LoVo (cell line): Measurements from ENCODE around the gene NCKAP5.

Experiments
- DNase-seq: peaks from one replicate; pipeline ENCODE4 v3.0.0-alpha.2; 2016; ENCODE audit warnings: low spot score

NCKAP5 gene

DNA sequence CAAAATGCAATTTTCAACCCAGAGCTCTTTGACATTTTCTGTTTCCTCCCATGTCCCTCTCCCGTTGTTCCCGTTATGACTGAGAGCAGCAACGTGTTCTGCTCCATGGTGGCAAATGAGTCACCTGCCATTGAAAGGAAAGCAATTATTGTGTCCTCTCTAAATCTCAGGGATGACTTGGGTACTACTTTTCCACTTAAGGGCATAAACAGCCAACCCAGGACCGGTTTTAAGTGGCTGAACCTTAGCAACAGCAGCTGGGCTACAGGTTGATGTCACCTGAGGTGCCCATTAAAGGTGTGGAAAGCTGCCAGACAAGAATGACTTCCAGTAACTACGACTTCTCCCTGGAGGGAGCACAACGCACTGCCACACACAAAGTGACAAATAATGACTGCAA is 236.8 kb downstream of the NCKAP5 start:
- no peak for DNase-seq

DNA sequence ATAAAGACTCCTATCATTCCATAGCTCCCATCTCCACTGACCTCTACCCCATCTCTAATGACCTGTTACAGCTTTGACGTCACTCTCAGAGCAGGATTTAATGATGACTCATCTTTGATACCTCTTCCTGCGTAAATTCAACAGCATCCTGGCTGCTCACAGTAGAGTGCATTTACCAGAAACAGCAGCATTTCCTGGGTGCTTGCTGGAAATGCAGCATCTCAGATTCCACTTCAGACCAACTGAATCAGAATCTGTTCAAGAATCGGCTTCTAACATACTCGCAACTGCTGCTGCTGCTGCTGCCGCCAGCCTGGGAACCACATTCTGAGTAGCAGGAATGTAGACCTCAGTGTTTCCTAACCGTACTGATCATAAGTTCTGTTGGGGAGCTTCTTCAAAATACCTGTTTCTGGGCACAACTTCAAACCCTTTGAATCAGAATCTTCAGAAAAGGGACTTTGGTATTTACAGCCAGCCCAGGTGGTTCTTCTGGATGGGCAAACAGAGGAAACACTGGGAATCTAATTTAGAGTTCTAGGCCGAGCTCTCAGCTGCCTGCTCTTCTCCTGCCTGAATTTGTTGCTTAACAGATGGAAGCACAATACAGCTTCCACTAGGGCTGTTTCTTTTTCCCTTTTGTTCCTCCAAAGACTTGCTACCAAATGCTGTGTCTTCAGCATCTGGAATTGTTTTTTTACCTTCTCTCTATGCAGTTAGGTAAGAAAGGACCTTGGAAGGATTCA is 241.4 kb downstream of the NCKAP5 start:
- DNase-seq = no peak

DNA sequence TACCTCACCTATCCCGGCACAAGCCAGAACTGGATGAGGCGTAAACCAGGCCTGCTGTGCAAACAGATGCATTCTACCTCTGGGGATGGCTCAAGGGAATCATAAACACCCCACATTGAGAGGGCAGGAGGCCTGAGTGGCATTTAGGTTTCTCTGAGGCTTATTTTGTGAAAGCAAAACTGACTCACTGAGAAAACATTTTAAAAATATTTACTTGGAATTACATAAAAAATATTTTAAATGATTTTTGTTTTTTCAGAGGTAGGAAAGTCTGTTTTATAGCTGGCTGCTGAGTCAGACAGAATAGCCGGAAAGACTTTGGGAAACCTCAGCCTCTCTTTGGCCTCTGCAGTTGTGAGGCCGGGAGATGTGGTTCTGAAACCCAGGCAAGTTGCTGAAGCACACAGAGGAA is 244.1 kb downstream of the NCKAP5 start:
- no peak for DNase-seq

DNA sequence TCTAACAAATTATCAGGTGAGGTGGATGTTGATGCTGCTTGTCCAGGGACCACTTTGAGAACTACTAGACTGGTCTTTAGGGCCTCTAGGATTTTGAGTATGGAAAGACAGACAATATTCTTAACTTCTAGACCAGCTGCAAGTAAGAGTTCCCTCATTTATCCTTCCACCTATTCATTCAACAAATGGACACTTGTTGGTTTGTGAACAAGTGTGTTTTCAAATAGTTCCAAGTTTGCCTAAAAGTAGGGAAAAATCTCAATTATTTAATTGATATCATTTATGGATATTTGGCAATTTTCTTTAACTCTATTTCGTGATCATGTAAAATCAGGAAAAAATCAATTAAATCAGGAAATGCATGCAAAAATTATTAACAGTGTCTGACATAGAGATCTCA is 245.4 kb downstream of the NCKAP5 start:
- no peak for DNase-seq

GRCh38 chr2:133317178-133317577 is 251.1 kb downstream of the NCKAP5 start:
- DNase-seq = no peak

GRCh38 chr2:133316557-133316956 is 251.7 kb downstream of the NCKAP5 start:
- DNase-seq = no peak

DNA sequence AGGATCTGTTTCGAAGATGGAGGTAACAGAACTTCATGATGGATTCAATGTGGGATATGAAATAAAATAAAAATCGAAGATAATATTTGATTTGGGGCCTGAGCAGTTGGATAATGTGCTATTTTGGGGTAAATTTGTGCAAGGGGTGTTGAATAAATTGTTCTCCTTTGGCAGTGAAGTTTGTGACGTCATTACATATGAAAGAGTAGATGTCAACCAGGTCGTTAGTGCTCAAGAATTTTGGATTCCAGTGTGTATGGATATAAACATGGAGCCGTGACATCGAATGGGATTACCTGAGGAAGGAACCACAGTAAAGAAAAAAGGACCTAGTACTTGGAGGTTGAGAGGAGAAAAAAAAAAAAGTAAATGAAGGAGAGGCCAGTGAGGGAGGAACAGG is 253.0 kb downstream of the NCKAP5 start:
- DNase-seq = no peak

GRCh38 chr2:133314795-133315194 is 253.5 kb downstream of the NCKAP5 start:
- no peak for DNase-seq

DNA sequence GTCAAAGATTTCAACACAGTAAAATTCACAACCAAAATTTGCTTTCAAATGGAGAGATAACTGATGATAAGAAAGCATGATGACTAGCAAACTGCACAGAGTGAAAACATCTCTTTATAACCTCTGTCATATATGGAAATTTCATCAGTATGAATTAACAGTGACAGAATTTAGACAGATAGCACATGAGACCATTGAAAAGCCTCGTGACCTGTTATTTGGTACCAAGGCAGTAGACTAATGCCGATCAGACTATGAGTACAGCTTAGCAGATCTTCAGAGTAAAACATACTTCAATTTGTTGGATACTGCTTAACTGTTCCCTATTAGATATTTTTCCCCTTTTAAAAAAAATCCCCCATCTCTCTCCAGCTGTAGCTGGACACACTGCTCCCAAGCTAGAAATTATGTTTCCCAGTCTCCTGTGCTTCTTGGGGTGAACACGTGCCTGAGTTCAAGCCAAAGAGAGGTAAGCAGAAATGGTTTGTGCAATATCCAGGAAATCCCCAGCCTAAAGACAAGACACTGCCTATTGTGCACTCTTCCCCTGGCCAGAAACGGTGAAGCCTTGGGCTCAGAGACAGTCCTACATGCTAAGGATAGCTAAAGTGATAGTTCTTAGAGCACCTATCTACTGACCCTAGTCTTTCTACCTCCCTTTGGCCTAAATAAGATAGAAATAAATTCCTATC is 256.1 kb downstream of the NCKAP5 start:
- no peak for DNase-seq

DNA sequence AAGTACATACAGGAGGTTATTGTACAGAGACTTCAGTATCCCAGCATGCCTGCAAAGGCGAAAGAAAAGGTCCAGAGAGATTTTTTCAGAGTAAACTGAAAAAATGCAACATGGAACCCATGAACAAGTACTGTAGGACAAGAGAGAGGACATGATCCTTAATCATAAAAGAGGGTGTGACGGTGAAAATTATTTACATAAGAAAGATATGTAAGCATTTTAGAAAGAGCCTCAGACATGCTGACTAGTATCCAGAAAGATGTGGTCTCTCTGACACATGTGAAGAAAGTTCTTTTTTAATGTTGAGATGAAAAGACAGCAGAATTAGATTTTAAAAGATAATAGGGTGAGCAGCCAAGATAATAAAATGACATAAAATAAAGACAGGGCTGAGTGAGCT is 262.0 kb downstream of the NCKAP5 start:
- no peak for DNase-seq

DNA sequence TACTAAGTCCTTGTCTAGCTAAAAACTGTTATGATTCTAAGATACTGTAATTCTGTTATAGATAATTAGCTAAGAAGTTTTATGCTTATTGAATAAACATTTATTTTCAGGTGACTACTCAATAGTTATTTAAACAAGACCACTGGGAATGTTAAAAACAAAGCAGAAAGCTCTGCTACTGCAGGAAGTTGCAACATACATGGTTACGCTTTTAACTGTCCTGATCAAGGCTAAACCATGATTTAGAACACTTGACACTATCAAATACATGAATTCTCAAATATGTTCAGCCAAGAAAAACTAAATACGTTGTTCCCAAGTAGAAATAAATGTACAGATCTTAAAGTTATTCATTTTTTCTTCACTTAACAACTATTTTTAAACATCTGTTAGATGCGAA is 263.9 kb downstream of the NCKAP5 start:
- no peak for DNase-seq

DNA sequence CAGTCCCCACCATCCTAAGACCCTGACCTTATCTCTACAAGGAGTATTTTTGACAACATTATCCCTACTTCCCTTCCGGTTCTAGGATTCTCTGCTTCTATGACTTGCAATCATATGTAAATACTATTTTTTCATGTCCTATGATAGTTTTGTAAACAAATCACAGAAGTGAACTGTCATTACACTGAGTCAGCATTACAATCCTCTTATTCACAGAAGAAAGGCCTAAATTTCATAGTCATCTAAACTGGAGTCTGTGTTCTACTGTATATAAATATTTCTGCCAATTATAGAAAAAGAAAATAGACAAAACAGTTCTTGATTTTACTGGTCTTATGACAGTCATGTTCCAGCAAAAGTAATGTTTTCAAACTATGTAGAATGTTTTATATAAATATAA is 265.1 kb downstream of the NCKAP5 start:
- DNase-seq = no peak

DNA sequence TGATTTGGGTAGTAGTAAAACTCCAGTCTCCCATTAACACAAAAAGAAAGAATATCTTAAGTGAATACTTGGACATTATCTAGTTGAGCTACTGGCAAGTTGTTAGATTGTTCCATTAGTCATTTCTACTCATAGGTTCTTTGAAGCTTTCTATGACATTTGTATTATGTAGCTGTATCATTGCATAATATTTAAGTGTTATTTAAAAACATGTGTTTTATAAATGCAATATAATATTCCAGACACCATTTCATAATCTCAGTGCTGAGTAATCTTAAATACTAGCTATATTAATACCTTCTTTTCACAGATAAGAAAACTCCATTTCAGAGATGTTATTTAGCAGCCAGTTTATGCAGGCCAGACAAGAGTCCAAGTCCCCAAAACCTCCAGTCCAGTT is 271.9 kb downstream of the NCKAP5 start:
- no peak for DNase-seq

DNA sequence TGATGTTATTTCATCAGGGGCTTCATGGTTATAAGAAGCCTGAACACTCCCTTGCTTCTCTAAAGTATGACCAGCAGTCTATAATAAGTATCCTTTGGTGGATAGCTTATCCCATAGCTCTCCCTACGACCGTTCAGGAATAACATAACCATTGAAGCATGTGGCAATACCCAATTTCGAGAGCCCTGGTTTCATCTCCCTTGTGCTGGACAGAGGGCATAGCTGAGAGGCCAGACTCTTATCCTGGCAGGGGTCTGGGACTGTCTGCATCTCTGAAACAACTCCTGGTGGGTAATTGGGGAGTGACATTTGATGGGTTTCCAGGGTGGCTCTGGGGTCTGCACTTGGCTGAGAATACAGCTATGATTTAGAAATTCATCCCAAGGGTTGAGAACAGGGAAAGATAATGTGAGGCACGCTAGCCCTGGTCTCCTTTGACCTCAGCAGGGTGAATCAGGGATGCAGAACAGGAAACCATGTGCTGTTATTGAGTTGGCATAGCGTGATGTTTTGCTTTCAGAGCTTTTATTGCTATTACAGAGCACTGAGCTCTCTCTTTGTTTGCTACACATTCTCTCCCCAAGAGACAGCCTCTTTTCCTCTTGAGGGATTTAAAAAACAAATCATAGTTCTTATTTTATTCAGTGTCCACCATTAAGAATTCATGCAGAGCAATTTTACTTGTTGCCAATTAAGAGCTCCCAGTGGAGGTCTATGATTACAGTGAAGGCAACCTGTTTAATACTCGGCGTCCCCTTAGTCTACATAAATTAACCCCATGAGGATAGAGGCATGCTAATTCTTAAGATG is 274.5 kb downstream of the NCKAP5 start:
- DNase-seq = no peak

GRCh38 chr2:133292259-133292658 is 276.0 kb downstream of the NCKAP5 start:
- no peak for DNase-seq

DNA sequence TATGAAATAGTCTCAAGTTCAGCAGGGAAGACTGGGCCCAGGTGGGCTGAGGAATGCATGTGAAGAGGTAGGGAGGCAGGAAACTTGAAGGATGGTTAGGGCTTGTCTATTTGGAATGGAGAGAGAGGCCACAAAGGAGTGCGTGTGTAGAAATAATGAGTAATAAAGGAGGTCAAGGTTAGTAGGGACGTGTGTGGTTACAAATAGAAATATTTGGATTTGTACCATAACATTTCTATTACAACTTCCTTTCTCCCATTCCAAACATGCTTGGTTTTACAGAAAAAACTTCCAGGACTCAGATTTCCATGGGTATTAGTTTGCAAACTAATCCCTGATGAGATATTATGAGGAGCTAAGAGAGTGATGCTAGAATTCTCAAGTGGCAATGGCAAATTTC is 280.6 kb downstream of the NCKAP5 start:
- DNase-seq = no peak

DNA sequence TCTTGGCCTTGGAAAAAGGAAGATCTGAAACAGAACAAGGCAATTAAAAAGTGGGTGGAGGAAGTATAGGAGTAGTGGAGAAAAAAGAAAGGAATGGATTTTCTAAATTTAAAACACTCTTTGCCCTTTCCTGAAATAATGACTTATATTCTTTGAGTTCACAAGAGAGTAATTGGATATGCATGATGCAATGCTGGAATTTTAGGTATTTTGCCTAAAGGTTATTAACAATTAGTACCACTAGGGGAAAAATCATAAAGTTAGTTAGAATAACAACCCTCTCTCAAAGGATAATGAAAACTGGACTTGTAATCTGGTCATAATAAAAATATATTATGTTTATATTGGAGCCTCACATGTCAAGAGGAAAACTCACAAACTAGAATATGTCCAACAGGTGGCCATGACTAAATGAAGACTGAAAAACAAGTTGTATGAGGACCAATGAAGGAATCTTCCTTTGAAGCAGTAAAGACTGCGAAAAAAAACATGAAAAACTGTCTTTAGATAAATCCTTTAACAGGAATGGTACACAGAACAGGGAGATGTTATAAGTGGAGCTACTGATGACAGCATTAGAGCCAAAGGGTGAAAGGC is 281.8 kb downstream of the NCKAP5 start:
- no peak for DNase-seq

DNA sequence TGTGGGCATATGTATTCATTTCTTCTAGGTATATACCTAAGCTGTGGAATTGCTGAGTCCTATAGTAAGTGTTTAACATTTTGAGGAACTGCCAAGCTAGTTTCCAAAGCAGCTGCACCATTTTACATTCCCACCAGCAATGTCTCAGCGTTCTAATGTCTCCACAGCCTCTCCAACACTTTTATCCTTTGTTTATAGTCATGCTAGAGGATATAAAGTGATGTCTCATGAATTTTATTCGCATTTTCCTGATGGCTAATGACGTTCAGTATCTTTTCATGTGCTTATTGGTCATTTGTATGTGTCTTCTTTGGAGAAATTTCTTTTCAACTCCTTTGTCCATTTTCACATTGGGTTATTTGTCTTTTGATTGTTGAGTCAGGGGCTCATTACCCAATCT is 295.2 kb downstream of the NCKAP5 start:
- DNase-seq = no peak

DNA sequence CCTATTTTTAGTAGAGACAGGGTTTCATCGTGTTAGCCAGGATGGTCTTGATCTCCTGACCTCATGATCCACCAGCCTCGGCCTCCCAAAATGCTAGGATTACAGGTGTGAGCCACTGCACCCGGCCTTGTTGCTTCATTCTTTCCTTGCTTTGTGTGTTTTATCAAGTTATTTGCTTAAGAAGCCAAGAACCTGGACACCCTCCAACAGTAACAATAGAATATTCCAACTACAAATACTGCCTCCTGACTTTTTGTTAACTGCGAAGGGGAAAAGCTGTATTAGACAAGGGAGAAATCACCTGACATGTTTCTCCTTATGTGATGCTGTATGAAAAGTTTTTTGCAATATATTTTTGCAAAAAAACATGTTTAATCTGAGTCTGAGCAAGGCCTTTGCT is 297.2 kb downstream of the NCKAP5 start:
- no peak for DNase-seq

DNA sequence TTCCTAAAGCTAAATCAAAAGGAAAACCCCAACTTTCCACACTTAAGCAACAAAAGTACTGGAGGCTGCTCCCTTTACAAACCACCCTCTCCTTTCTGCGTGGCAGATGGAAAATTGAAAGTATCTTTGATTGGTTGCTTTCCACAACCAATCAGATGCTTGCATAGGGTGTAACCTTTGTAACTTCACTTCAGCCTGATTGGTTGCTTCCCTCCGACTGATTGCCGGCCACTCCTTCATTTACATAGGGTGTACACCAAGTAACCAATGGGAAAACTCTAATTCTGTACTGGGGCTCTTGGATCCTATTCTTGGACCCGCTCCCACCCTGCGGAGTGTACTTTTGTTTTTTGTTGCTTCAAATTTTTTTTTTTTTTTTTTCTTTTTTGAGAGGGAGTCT is 297.7 kb downstream of the NCKAP5 start:
- no peak for DNase-seq

GRCh38 chr2:133266926-133267590 is 301.2 kb downstream of the NCKAP5 start:
- no peak for DNase-seq
